ENCODE data around the gene VTN.

VTN gene

DNA sequence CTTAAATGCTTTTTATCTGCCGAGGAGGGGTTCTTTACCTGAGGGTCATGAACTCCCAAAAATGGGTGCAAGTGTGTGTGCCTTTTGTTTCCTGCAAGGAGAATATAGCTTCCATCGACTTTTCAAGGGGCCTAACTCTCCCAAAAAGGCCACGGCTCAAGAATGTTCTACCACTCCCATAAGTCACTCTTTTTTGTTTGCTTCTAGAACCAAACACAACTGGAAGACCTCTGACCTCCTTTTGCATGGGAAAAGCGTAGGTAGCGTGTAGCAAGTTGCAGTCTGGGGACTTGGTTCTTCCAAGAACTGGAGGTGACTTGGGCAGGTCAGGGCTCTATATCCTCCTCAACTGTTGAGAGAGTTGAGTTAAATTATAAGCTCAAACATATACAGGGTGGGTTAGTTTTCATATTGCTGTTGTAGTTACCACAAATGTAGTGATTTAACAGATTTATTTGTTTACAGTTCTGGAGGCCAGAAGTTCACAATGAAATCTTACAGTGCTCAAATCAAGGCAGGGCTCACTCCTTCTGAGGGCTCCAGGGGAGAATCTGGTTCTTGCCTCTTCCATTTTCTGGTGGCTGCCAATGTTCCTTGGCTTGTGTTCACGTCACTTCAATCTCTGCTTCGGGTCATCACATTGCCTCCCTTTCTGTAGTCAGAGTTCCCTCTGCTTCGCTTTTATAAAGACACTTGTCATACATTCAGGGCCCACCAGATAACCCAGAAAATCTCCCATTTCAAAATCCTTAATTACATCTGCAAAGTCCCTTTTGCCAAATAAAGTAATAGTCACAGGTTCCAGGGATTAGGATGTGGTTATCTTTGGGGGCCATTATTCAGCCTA, 49.7 kb downstream of the VTN start:
- no peak for DNase-seq (ENCODE audit: low spot score)

DNA sequence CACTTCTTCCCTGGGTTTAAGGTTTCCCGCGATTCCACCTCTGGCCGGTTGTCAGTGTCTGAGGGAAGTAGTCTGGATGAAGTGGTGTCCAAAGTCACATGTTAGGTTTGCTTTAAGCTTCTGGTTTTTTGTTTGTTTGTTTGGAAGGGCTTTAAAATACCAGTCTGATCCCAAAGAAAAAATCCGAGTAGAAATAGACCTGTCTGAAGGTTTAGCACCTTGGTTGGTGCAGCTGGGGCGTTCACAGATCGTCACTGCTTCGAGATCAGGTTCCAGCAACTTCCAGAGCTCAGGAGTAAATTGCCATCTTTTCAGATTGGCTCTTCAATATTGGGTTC, 50.5 kb downstream of the VTN start:
- no peak for DNase-seq (ENCODE audit: low spot score)

DNA sequence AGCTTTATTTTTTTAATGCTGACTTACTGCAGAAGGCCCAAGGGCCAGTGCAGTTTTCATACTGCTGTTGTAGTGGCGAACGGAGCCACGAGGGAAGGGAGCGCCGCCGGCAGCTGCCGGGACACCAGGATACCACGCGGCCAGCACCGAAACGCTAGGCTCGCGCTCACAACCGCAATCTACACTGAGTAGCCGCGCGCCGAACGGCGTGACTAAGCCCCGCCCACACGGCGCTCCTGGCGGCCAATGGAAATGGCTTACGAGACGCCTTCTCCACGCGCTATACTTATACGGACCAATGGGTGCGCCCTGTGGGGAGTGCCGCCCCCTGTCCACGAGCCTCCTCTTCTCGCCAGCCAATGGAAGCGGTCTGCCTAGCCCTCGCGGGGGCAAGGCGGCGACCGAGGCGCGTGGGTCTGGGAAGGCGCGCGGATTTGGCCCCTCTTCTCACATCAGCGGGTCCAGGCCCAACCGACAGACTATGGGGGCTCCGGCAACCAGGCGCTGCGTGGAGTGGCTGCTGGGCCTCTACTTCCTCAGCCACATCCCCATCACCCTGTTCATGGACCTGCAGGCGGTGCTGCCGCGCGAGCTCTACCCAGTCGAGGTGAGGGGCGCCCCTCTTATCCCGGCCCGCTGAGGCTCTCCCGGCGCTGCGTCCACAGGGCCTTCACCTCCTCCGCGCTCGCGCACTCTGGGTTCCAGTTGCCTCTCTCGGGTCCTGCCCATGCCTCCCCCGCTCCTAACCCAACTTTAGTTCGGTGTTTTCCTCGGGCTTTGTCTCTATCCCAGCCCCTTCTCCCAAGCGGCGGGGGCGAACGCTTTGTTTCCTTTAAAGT, 51.1 kb downstream of the VTN start, which contains the start of gene TMEM97:
TMEM97 (plus strand) TSS at position 442 of the 839 bp plus-strand sequence; CDS start at position 482, 40 bp downstream.
- DNase-seq (ENCODE audit: low spot score) = peak; percentile 98

DNA sequence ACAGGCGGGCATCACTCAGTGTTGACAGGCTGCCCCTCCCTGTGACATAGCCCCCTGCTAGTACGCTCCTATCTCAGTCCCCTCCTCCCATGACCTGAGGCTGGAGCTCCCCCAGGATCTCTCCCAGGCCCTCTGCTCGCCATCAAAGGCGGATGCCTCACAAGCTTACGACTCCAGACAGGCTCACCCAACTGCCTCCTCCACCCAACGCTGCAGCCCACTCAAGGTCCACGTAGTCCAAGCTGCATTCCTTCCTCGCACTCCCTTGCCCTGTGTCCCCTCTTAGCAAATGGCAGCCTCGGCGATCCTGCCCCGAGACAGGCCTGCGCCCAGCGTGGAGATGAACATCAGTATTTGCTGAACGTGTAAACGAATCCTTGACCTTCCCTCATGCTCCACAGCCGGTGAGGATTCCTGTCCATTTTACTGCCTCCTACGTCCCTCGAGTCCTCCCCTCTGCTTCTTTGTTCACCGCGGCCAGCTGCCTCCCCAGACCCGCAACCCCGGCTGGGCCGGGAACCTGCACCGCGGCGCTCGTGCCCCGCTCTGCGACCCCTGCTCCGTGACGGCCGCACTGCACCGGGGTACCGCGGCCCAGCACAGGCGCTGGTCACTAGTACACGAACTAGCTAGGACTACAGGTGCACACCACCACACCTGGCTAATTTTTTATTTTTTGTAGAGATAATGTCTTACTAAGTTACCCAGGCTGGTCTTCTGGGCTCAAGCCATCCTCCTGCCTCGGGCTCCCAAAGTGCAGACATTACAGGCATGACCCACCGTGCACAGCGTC, 51.9 kb downstream of the VTN start:
- peak; percentile 32 for DNase-seq (ENCODE audit: low spot score)
